ENCODE measurements around the gene MKKS.

MKKS gene

GRCh38 chr20:10379761-10380160, 54.3 kb downstream of the MKKS start:
- Histone ChIP-seq H3K4me2 (ENCODE audit: low read length) (no peak overlapping the region), H3K27ac (ENCODE audit: low read length) (no peak overlapping the region), H3K36me3 (replicated peaks; ENCODE audit: low read depth, low read length) (no peaks in the 10 kb centered on the region), H2AFZ (ENCODE audit: low read depth, low read length) (no peak overlapping the region), H3K27me3 (ENCODE audit: low read depth, low read length) (peaks cover 37% of the 10 kb centered on the region), H3K9me3 (ENCODE audit: insufficient read depth, low read length) (no peaks in the 10 kb centered on the region), H3K79me2 (ENCODE audit: low read length) (no peaks in the 10 kb centered on the region), H3K9ac (ENCODE audit: low read length) (no peak overlapping the region), H3K4me3 (ENCODE audit: low read length) (no peak overlapping the region), H4K20me1 (ENCODE audit: insufficient read depth, low read length) (no peaks in the 10 kb centered on the region), H3K4me1 (ENCODE audit: low read length) (no peaks in the 10 kb centered on the region)
- TF ChIP-seq CTCF (IDR thresholded peaks at IDR 0.05; ENCODE audit: low read depth, low read length) (no peak), EZH2phosphoT487 (IDR thresholded peaks at IDR 0.05; ENCODE audit: low read depth) (no peak)

GRCh38 chr20:10376270-10377075, 57.5 kb downstream of the MKKS start:
- Histone ChIP-seq H3K27me3 (ENCODE audit: low read depth, low read length) (peaks cover 52% of the 10 kb centered on the region), H3K4me3 (ENCODE audit: low read length) (no peak overlapping the region), H3K27ac (ENCODE audit: low read length) (no peak overlapping the region), H2AFZ (ENCODE audit: low read depth, low read length) (no peak overlapping the region), H3K79me2 (ENCODE audit: low read length) (no peaks in the 10 kb centered on the region), H3K4me2 (ENCODE audit: low read length) (no peak overlapping the region), H3K4me1 (ENCODE audit: low read length) (no peaks in the 10 kb centered on the region), H3K9ac (ENCODE audit: low read length) (no peak overlapping the region), H3K36me3 (replicated peaks; ENCODE audit: low read depth, low read length) (no peaks in the 10 kb centered on the region), H4K20me1 (ENCODE audit: insufficient read depth, low read length) (no peaks in the 10 kb centered on the region), H3K9me3 (ENCODE audit: insufficient read depth, low read length) (no peaks in the 10 kb centered on the region)
- no peak for TF ChIP-seq CTCF (IDR thresholded peaks at IDR 0.05; ENCODE audit: low read depth, low read length)
- TF ChIP-seq EZH2phosphoT487 (IDR thresholded peaks at IDR 0.05; ENCODE audit: low read depth) = no peak

GRCh38 chr20:10375191-10375590, 58.8 kb downstream of the MKKS start:
- no peak overlapping the region for H3K4me2 ChIP-seq (ENCODE audit: low read length)
- H3K79me2 ChIP-seq (ENCODE audit: low read length) = no peaks in the 10 kb centered on the region
- TF ChIP-seq CTCF (IDR thresholded peaks at IDR 0.05; ENCODE audit: low read depth, low read length) (no peak), EZH2phosphoT487 (IDR thresholded peaks at IDR 0.05; ENCODE audit: low read depth) (no peak)
- H3K4me3 ChIP-seq (ENCODE audit: low read length) = no peak overlapping the region
- H3K27me3 ChIP-seq (ENCODE audit: low read depth, low read length) = peaks cover 57% of the 10 kb centered on the region
- no peaks in the 10 kb centered on the region for H3K36me3 ChIP-seq (replicated peaks; ENCODE audit: low read depth, low read length)
- no peak overlapping the region for H2AFZ ChIP-seq (ENCODE audit: low read depth, low read length)
- no peak overlapping the region for H3K27ac ChIP-seq (ENCODE audit: low read length)
- no peaks in the 10 kb centered on the region for H3K9me3 ChIP-seq (ENCODE audit: insufficient read depth, low read length)
- H3K4me1 ChIP-seq (ENCODE audit: low read length) = no peaks in the 10 kb centered on the region
- no peak overlapping the region for H3K9ac ChIP-seq (ENCODE audit: low read length)
- H4K20me1 ChIP-seq (ENCODE audit: insufficient read depth, low read length) = no peaks in the 10 kb centered on the region

- Histone ChIP-seq H3K79me2 (ENCODE audit: low read length) (no peaks in the 10 kb centered on the region), H3K36me3 (replicated peaks; ENCODE audit: low read depth, low read length) (no peaks in the 10 kb centered on the region), H3K4me3 (ENCODE audit: low read length) (no peak overlapping the region), H3K27ac (ENCODE audit: low read length) (no peak overlapping the region), H4K20me1 (ENCODE audit: insufficient read depth, low read length) (no peaks in the 10 kb centered on the region), H3K9me3 (ENCODE audit: insufficient read depth, low read length) (no peaks in the 10 kb centered on the region), H3K4me1 (ENCODE audit: low read length) (no peaks in the 10 kb centered on the region), H3K27me3 (ENCODE audit: low read depth, low read length) (peaks cover 51% of the 10 kb centered on the region), H3K4me2 (ENCODE audit: low read length) (no peak overlapping the region), H3K9ac (ENCODE audit: low read length) (no peak overlapping the region), H2AFZ (ENCODE audit: low read depth, low read length) (no peak overlapping the region)
- TF ChIP-seq EZH2phosphoT487 (IDR thresholded peaks at IDR 0.05; ENCODE audit: low read depth) = no peak
- TF ChIP-seq CTCF (IDR thresholded peaks at IDR 0.05; ENCODE audit: low read depth, low read length) = no peak
Measured at GRCh38 chr20:10374036-10374435, 60.0 kb downstream of the MKKS start.
